Activated T-cell treated with anti-CD3 and anti-CD28 coated beads for 1 hour (primary cell): ENCODE measurements around the gene SPATA9.

Experiments used
- DNase-seq: peaks from one replicate; pipeline ENCODE4 v3.0.0-alpha.2; 2020; ENCODE audit warnings: low read depth

Gene SPATA9

DNA sequence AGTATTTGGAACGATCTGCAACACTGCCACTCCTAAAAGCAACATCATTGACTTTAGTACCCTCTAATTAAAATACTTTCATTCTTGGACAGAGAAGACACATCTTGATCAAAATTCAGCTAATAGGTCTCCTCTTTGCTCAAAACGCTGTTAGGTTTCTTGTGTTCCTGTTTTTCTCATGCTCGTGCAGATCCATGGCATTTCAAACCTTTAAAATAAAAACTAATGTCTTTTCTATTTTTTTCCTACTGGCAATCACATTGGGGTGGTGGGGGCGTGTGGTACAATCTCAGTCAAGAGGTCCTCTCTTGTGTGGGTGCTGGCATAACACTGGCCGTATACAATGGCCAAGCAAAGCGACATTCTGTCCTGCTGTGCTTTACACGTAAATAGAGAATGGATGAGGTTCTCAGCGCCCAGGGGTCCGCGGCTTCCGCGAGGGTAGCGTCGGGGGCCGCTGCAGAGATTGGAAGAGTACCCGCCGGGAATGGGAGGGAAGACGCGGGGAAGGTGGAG, 63.2 kb downstream of the SPATA9 start:
- DNase-seq: no peak

DNA sequence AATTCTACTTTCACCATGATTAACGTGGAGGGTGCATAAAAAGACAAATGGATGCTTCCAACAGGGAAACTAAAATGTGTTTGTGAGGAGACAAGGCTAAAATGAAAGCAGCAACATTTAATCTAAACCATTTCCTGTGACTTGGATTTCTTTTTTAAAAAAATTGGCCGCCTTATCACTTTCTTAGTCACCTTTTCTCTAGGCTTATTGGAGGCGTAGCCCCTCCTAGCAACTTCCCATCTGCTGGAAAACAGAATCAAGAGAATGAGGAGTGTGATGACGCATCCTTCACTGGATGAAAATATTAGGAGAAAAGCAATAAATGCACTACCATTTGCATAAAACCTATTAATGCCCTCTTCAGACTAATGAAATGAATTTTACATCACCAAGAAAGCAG, 63.7 kb downstream of the SPATA9 start:
- no peak for DNase-seq

DNA sequence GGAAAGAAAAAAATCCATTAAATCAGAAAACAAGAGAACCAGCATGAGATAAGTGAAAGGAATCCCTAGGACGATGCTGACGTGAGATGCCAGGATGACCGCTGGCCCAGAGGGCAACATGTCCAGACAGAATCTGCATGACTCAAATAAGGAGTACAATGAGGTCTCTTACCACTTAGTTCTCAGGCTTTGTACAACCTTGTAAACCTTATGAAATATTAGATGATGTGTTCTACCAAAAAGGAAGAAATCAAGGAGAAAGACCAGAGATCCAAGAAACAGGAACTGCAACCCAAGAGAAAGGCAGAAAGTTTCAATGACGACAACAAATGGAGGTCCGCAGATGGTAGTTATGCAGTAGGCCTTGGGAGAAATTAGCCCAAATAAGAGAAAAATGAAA, 65.7 kb downstream of the SPATA9 start:
- DNase-seq: no peak

DNA sequence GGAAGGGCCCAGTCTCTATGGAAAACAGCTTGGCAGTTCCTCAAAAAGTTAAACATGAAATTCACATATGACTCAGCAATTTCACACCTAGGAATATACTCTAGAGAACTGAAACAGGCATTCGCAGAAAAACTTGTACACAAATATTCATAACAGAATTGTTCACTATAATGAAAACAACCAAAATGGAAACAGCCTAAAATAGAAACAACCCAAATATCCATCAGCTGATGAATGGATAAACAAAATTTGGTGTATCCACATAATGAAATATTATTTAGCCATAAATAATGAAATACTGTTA, 67.7 kb downstream of the SPATA9 start:
- DNase-seq: no peak

DNA sequence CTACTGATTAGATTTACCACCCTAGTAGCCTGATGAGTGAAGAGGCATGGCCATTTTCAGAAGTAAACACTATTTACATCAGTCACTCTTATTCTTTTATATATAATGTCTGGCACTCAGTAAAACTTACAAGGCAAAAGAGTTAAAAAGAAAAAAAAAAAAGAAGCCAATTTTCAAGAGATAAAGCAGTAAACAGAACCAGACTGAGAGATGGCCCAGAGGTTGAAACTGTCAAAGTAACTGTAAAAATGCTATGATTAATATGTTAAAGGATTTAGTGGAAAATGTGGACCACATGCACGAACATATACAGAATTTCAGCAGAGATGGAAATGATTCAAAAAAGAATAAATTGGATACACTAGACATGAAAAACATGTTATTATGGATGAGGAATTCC, 69.3 kb downstream of the SPATA9 start:
- no peak for DNase-seq

DNA sequence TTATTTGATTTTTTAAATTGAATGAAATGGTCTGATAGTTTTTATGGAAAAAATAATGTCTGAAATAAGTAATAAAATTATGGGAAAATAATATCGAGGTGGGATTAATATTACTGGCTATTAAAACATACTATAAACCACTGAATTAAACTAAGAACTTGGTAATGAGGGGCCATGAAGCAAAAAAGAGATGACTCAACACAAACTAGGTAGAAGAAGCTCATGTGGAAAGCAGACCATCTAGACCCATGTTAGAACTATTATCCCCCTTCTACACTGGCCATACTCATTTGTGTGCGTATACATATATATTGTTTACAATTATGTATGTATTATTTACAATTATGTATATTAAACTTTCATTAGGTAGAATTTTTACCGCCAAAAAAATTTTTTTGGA, 71.4 kb downstream of the SPATA9 start:
- DNase-seq: no peak

DNA sequence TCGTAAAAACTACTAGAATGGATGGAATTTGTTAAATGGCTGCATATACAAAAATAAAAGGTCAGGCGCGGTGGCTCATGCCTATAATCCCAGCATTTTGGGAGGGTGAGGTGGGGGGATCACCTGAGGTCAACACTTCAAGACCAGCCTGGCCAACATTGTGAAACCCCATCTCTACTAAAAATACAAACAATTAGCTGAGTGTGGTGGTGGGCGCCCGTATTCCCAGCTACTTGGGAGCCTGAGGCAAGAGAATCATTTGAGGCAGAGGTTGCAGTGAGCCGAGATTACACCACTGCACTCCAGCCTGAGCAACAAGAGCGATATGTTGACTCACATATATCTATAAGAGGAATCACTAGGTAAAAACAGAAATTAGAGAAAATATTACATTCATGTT, 72.2 kb downstream of the SPATA9 start:
- no peak for DNase-seq

DNA sequence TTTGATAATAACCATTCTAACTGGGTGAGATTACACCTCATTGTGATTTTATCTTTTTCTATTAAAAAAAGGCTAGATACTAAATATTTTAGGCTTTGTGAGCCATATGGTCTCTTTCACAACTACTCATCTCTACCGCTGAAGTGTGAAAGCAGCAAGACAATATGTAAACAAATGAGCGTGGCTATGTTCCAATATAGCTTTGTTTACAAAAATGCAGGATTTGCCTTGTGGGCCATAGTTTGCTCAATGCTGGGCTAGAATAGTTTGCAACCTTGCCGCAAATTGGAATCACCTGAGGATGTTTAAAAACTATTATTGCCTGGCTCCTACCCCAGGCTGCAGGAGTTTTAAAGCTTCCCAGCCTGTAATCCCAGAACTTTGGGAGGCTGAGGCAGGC, 73.1 kb downstream of the SPATA9 start:
- DNase-seq: no peak
